ENCODE results near the gene TICRR.

- TF ChIP-seq CTCF (IDR thresholded peaks at IDR 0.05): no peak
- TF ChIP-seq RAD21 (conservative IDR thresholded peaks at IDR 0.05 in 1 of 2, IDR thresholded peaks at IDR 0.05 in 1 of 2): no peak
- no peak for TF ChIP-seq MAX (IDR thresholded peaks at IDR 0.05)
- TF ChIP-seq NPAS2 (CRISPR knock-in tag; IDR thresholded peaks at IDR 0.05; ENCODE audit: borderline replicate concordance): no peak
- no peak for TF ChIP-seq REST (IDR thresholded peaks at IDR 0.05)
- TF ChIP-seq HOXA7 (CRISPR knock-in tag; IDR thresholded peaks at IDR 0.05): no peak
- no peak for TF ChIP-seq PBX3 (IDR thresholded peaks at IDR 0.05)
- no peak for TF ChIP-seq NFE2L2 (conservative IDR thresholded peaks at IDR 0.05; ENCODE audit: low read length)
- TF ChIP-seq RNF2 (IDR thresholded peaks at IDR 0.05; ENCODE audit: borderline replicate concordance, low read depth): no peak
- TF ChIP-seq FOSL2 (IDR thresholded peaks at IDR 0.05): no peak
- no peak for TF ChIP-seq FOSL2 (CRISPR knock-in tag; IDR thresholded peaks at IDR 0.05)
- TF ChIP-seq CHD2 (IDR thresholded peaks at IDR 0.05; ENCODE audit: low read length, partially characterized antibody): no peak
- TF ChIP-seq KDM1A (IDR thresholded peaks at IDR 0.05; ENCODE audit: low read depth): no peak
Measured at GRCh38 chr15:89616228-89616627, 41.0 kb downstream of the TICRR start.
